H4 (cell line): ENCODE data around the gene PHYH. TPM values are rescaled to one million over a fixed set of nuclear protein-coding genes. Genes with fewer than 3 reads are reported as not detected.

Experiments
- total RNA-seq: library from RNA; depleted of rRNA; stranded (reverse); fragments of >200 nt; shearing (Covaris generic); gene quantifications from 2 replicates; pipeline ENCODE4 v1.2.3, GENCODE V29; 2014; rRNA removed

The PHYH gene
- total RNA-seq, 1 experiment from 2014 or later: 19.6 TPM

Other genes with a start within 250 kb of the PHYH start
- 13.1 and 13.7 TPM in 2 replicates for gene OPTN, start 199.9 kb downstream of the PHYH start, total RNA-seq
- gene MCM10, start 138.5 kb downstream of the PHYH start, total RNA-seq: 15.1 and 17.7 TPM in 2 replicates
- gene UCMA, start 65.7 kb downstream of the PHYH start, total RNA-seq: not detected in 2 replicates
- gene SEPHS1, start 48.2 kb upstream of the PHYH start, total RNA-seq: 39.2 and 50.1 TPM in 2 replicates
- 3.8 and 8.1 TPM in 2 replicates for gene BEND7, start 228.9 kb upstream of the PHYH start, total RNA-seq